Lower leg skin (tissue), 3 donors: Measurements from ENCODE around the gene SH3BGRL3.
"Not testable (repeated sequence)": the region's sequence is repeated elsewhere in the genome, so short reads cannot be mapped to it uniquely, and the experiment has no call there.

Source experiments
- POLR2A ChIP-seq, 2 donors: fragments of 450-650 bp; IDR thresholded peaks; one replicate each; pipeline ENCODE4 v1.6.1; 2016 to 2017; ENCODE audit warnings: antibody characterized with exemption in 2 of 2, mild to moderate bottlenecking in 1 of 2, moderate library complexity in 1 of 2
- TF ChIP-seq, protein P1 (sequence below), 3 donors: fragments of 450-650 bp; IDR thresholded peaks; one replicate each; pipeline ENCODE4 v1.5.1; 2016; ENCODE audit warnings: antibody characterized with exemption in 3 of 3, mild to moderate bottlenecking in 3 of 3, moderate library complexity in 2 of 3

DNA sequence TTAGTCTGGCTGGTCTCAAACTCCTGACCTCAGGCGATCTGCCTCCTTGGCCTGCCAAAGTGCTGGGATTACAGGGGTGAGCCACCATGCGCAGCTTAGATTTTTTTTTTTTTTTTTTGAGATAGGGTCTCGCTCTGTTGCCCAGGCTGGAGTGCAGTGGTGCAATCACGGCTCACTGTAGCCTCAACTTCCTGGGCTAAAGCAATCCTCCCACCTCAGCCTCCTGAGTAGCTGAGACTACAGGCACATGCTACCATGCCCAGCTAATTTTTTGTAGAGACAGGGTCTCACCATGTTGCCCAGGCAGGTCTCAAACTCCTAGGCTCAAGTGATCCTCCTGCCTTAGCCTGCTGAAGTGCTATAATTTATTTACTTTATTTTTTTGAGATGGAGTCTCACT, 49.5 kb downstream of the SH3BGRL3 start:
- TF ChIP-seq, protein P1, sequence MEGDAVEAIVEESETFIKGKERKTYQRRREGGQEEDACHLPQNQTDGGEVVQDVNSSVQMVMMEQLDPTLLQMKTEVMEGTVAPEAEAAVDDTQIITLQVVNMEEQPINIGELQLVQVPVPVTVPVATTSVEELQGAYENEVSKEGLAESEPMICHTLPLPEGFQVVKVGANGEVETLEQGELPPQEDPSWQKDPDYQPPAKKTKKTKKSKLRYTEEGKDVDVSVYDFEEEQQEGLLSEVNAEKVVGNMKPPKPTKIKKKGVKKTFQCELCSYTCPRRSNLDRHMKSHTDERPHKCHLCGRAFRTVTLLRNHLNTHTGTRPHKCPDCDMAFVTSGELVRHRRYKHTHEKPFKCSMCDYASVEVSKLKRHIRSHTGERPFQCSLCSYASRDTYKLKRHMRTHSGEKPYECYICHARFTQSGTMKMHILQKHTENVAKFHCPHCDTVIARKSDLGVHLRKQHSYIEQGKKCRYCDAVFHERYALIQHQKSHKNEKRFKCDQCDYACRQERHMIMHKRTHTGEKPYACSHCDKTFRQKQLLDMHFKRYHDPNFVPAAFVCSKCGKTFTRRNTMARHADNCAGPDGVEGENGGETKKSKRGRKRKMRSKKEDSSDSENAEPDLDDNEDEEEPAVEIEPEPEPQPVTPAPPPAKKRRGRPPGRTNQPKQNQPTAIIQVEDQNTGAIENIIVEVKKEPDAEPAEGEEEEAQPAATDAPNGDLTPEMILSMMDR (IDR thresholded peaks at IDR 0.05): not testable (repeated sequence)
- not testable (repeated sequence) for TF ChIP-seq POLR2A (IDR thresholded peaks at IDR 0.05)
